GM12865 (cell line): ENCODE data around the gene DRC3.
A peak's percentile ranks its signal among the peaks of the same experiment; 100 is the strongest.

ENCODE experiments used
- DNase-seq: peaks from one replicate; pipeline ENCODE4 v3.0.0; 2010; ENCODE audit warnings: low read depth
- H3K4me3 ChIP-seq: 2 replicates; pipeline ENCODE4 v1.5.1; 2011; ENCODE audit warnings: mild to moderate bottlenecking, low read depth, low read length, control low read depth
- TF ChIP-seq, protein P1 (sequence below): IDR thresholded peaks from 2 replicates; pipeline ENCODE4 v1.5.1; 2011; ENCODE audit warnings: low read length, control low read depth, low read depth, inconsistent platforms; ENCODE audit not compliant: insufficient read depth; ENCODE audit errors: missing control alignments

The DRC3 gene

GRCh38 chr17:17964710-17965109 lies 8.0 kb upstream of the DRC3 start:
- TF ChIP-seq, protein P1, sequence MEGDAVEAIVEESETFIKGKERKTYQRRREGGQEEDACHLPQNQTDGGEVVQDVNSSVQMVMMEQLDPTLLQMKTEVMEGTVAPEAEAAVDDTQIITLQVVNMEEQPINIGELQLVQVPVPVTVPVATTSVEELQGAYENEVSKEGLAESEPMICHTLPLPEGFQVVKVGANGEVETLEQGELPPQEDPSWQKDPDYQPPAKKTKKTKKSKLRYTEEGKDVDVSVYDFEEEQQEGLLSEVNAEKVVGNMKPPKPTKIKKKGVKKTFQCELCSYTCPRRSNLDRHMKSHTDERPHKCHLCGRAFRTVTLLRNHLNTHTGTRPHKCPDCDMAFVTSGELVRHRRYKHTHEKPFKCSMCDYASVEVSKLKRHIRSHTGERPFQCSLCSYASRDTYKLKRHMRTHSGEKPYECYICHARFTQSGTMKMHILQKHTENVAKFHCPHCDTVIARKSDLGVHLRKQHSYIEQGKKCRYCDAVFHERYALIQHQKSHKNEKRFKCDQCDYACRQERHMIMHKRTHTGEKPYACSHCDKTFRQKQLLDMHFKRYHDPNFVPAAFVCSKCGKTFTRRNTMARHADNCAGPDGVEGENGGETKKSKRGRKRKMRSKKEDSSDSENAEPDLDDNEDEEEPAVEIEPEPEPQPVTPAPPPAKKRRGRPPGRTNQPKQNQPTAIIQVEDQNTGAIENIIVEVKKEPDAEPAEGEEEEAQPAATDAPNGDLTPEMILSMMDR, result no peak
- H3K4me3 ChIP-seq, result no peak overlapping the region
- no peak for DNase-seq

DNA sequence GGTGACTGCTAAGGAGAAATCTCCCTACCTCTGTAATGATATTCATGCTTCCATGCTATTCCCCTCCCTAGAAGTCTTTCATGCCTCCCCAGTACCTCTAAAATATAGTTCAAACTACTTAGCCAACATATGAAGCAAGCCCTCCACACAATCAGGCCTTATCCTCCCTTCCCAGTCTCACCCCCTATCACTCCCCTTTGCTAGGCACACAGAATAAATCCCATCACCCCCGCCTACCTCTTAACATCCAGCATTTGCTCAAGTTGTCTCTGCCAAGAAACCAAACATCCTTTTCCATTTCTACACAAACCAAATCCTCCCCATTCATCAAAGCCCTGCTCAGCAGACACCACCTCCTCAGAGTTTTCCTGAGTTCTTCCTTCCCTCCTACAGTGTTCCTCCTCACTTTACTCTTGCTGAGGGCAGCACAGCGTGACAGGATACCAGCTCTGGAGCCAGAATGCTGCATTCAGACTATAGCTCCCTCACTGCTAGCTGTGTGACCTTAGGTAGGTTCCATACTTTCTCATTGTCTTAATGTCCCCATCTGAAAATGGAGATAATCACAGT lies 7.4 kb upstream of the DRC3 start:
- DNase-seq, result no peak
- TF ChIP-seq, protein P1, result no peak
- H3K4me3 ChIP-seq, result no peak overlapping the region

DNA sequence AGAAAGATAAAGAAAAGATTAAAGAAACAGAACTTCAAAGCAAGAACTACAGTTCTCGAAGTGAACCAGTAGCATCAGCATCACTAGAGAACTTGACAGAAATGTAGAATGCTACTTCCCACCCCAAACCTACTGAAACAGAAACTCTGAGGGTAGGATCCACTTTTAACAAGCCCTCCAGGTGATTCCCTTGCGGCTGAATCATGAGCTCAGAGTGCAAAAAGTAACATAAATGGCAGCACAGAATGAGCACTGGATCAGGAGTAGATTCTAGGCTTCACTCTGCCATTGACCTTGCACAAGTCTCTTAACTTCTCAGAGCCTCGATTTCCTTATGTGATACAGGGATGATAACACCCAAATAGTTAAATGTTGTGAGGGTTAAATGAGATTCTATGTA lies 6.3 kb upstream of the DRC3 start:
- peak; percentile 57 for DNase-seq
- H3K4me3 ChIP-seq, result no peak overlapping the region
- TF ChIP-seq, protein P1, result no peak

DNA sequence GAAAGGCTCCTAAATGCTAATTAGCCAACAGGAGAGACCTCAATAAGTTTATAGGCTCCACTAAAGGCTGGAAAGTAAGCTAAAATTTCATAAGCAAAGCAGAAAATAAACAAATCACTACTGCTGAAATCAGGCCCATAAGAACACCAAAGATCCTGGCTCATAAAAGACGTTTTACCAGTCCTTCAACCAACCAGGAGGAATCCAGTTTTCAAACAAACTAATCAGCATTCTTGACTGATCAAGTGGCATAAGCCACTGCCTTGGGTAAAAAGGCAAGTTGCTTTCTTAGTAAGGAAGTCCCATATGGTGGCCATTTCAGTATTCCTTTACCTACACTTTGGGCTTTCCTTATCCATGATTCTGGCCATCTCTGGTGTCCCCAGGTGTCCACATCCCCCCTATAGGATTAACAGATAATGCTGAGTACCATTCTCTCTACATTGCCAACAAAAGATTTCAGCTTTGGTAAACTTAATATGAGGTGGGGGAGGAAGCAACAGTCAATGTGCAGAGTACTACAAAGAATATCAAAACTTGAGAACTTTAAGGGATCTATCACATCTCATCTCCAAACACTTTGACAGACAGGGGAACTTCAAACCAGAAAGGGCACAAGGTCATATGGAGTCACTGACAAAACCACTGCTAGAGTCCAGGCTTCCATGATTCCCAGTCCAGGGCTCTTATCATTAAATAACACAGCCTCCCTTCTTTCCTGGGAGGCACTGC lies 1.8 kb upstream of the DRC3 start:
- no peak for DNase-seq
- TF ChIP-seq, protein P1, result no peak
- no peak overlapping the region for H3K4me3 ChIP-seq

- H3K4me3 ChIP-seq, result peak overlapping the region; percentile 79
- TF ChIP-seq, protein P1, result no peak
- DNase-seq, result peak; percentile 10
Observed at GRCh38 chr17:17971431-17972125, 1.1 kb upstream of the DRC3 start.

DNA sequence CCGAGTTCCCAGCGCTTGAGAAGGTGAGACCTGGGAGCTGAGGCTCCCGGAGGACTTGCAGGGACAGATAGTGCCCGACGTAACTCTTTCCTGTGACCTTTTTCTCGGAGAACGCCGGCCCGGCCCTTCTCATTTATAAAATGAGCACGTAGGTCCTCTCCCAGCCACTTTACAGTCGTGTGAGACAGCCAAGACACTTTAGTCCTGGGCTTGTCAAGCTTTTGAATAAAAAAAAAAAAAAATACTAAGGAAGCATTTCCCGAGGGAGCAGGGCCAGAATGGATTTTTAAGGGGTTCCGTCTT lies 241 bp downstream of the DRC3 start:
- TF ChIP-seq, protein P1, result no peak
- peak overlapping the region; percentile 61 for H3K4me3 ChIP-seq
- no peak for DNase-seq
